HG03045 (cell line): Measurements from ENCODE around the gene SHCBP1.
"Not testable (repeated sequence)": the region's sequence is repeated elsewhere in the genome, so short reads cannot be mapped to it uniquely, and the experiment has no call there.

ENCODE experiments used
- ATAC-seq: cut with Tn5 transposase; IDR thresholded peaks from one replicate; pipeline ENCODE4 v1.9.1; 2021; ENCODE audit warnings: mild to moderate bottlenecking, moderate library complexity; ENCODE audit not compliant: unreplicated experiment

The SHCBP1 gene, protein sequence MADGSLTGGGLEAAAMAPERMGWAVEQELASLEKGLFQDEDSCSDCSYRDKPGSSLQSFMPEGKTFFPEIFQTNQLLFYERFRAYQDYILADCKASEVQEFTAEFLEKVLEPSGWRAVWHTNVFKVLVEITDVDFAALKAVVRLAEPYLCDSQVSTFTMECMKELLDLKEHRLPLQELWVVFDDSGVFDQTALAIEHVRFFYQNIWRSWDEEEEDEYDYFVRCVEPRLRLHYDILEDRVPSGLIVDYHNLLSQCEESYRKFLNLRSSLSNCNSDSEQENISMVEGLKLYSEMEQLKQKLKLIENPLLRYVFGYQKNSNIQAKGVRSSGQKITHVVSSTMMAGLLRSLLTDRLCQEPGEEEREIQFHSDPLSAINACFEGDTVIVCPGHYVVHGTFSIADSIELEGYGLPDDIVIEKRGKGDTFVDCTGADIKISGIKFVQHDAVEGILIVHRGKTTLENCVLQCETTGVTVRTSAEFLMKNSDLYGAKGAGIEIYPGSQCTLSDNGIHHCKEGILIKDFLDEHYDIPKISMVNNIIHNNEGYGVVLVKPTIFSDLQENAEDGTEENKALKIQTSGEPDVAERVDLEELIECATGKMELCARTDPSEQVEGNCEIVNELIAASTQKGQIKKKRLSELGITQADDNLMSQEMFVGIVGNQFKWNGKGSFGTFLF

DNA sequence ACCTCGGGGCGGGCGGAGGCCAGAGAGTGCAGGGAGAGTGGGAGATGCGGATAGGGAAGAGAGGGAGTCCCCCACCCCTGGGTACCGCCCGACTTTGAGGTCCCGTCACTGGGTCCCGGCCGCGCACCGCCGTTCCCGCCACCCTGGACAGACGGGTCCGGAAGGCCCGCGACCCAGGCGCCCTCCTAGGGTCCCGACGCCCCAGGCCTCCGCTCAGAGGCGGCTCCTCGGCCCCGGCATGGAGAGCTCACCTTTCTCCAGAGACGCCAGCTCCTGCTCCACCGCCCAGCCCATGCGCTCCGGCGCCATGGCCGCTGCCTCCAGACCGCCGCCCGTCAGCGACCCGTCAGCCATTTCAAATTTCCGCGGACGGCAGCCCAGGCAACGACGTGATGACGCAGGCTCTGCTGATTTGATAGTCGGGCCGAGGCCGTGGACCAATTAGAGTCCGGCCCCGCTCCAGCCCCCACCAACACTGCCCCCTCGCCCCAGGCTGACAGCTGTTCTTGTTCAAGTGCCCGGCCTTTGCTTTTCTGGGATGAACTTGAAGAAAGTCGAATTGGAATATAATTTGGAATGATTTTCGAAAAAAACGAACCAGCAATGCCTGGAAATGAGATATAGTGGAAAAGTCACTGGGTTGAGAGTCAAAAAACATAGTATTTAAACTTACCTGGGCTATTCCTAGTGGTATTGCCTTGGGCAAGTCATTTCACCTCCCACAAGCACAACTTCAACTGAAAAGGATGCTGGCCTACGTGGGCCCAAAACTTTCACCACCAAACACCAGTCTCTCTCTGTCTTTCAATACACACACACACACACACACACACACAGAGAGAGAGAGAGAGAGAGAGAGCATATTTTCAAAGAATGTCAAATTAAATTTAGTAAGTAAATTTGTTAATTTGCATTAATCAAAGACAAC, at the start of gene SHCBP1:
SHCBP1 (minus strand) TSS at position 374 of the 928 bp plus-strand sequence; CDS start at position 354, 20 bp downstream.
- peak; percentile 91 for ATAC-seq

DNA sequence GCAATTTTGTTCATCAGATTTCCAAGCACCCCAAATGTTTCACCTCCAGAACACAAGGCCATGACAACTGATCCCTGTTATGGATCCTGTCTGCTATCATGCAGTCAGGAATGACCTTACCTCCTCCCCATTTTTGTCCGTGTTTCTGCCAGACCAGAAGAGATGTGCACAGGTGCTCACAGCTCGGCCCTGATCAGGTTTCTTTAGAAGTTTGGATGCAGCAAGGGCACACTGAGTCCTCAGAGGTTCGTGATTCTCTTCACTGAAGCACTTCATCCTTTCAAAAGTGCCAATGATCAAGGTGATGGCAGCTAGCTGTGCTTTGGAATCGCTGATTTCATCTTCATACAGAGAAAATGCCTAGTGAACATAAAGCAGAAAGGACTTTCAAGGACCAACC, 40.9 kb upstream of the SHCBP1 start:
- ATAC-seq: no peak

DNA sequence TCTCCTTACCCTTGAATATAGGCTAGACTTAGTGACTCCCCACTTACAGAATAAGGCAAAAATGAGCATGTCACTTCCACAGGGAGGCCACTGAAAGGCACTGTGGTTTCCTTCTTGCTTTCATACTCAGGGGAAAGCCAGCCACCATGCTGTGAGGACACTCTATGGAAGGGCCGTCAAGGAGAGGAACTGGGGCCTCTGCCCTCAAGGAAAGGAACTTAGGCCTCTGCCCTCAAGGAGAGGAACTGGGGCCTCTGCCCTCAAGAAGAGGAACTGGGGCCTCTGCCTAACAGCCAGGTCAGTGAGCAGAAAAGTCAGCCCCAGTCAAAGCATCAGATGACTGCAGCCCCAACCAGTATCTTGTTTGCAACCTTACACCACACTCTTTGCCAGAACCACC, 37.7 kb upstream of the SHCBP1 start:
- ATAC-seq: peak; percentile 93

DNA sequence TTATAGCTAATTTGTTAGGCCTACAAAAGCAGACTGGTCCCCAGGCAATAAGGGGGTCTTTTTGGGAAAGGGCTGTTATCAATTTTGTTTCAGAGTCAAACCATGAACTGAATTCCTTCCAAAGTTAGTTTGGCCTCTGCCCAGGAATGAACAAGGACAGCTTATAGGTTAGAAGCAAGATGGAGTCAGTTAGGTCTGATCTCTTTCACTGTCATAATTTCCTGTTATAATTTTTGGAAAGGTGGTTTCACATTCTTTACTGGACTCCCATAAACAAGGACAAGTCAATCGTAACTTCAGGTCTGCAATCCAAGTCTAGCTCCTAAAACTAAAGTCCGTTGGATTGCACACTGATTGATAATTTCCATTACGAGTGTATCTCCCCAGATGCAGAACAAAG, 30.1 kb upstream of the SHCBP1 start:
- no peak for ATAC-seq

DNA sequence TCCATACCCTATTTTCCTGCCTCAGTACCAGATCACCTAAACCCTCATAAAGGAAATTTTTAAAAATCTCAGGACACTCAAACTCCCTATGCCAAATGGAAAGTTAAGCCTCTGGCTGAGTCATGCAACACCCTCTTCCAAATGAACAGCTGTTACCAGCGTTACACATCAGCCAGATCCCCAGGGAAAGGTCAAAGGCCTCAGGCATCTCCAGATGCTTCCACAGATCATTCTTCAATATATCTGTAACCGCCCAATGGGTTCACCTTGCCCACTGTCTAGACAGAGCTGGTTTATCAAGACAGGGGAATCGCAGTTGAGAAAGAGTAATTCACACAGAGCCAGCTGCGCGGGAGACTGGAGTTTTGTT, 29.1 kb upstream of the SHCBP1 start:
- ATAC-seq: no peak

DNA sequence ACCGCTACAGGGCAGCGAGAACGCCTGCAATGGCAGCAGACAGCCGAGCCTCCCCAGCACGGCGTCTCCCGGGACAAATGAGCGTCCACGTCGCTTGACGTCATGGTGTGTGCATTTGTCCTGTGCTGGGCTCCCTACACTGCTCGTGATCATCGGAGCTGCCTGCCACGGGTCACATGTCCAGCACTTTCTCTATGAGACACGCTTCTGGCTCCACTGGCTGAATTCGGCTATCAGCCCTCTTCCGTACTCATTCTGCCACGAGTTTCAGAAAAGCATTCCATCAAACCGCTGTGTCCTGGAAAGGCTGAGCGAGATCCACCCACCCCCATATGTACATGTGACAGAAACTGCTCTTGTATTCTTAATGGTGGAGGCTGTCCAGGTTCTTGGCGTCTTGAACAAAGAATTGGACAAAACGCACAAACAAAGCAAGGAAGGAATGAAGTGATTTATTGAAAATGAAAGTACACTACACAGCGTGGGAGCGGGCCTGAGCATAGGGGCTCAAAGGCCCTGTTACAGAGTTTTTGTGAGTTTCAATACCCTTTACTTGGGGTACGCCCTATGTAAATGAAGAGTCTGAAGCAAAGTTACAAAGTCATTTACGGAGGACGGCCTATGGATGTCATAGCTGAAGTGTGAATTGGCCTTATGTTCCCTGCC, 28.5 kb upstream of the SHCBP1 start:
- no peak for ATAC-seq

DNA sequence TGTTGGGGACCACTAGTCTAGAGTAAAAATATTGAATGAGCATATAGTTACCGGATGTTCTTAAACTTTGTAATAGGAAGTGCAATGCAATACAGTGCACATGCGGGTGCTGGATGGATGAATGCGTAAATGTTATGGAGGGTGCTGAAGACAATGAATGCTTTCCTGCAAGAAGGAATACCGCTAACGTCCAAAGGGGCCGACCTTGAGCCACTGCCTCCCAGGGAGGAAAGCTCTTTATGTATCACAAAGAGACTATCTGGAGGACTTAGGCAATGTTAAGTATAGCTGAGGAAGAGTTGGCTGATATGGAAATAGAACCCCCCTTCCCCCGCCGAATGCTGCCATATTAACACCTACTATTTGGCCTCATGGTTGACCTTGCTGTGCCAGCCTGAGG, 27.5 kb upstream of the SHCBP1 start:
- ATAC-seq: no peak

DNA sequence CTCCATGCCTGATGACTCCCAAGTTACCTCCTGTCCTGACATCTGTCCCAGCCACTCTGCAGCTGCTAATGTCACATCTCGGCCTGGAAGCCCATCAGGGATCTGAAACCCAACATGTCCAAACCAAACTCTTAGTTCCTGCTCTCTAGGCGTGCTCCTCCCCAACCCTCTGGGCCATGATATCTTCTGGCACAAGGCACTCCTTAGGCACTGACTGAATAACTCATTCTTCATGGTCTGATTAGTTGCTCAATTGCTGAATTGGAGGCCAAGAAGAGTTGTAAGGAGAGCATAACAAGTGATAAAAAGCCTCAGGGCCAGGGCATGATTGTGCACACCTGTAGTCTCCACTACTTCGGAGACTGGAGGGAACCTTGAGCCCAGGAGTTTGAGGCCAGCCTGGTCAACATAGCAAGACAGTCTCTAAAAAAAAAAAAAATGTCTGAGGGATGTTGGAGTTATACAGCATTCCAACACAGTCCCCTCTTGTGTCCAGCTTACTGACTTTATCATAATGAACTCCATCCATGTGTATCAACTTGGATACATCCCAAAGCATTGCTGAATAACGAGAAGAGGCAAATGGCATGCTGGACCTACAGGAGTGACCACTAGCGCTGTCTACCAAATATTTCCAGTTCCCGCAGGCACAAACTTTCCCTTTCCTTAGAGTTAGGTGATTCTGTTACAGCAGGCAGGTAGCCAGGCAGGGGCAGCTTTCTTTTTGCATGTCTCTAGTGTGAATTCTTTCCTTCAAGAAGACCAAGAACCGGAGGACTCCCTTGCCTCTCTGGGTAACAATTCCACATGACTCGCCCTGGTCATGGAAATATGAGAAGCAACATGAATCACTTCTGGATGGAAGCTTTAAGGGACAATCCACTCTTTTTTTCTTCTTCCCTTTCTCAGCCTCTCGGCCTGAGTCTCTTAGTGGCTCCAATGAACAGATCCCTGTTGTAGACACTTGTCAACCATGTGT, 18.1 kb upstream of the SHCBP1 start:
- no peak for ATAC-seq

DNA sequence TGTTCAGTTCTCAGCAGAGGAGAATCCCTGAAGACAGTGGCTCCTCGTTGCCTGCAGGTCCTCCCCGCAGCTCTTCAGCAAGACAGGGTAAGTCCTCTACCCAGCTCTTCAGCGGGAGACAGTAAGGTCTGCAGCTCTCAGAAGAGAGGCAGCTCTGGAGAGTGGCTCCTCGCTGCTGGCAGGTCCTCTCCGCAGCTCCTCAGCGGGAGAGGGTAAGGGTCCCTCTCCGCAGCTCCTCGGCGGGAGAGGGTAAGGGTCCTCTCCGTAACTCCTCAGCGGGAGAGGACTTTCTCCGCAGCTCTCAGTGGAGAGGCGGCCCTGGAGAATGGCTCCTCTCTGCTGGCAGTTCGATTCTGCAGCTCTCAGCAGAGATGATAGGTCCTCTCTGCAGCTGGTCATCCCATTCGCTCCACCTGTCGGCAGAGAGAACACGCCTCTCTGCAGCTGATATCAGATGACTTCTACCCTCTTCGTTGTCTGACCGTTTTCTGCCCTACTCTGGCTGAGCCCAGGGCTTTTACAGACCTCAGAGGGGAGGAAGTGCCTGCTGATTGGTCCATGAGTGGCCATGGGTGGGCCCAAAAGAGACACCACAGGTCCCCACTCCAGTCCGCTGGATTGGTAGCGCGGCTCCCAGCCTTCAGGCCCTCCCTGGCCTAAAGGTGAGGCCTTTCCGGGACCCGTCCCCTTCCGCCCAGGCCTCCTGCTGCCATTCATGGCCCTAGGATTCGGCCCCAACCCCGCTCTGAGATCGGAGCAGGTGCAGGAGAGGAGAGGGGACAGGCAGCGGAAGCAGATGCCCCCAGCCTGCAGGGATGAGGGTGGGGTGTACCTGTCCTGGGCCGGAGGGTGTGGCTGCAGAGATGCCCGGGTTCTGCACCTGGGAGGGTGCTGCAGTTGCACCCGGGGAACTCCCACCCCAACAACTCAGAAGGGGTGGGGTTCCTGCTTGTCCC, 11.9 kb upstream of the SHCBP1 start:
- no peak for ATAC-seq

DNA sequence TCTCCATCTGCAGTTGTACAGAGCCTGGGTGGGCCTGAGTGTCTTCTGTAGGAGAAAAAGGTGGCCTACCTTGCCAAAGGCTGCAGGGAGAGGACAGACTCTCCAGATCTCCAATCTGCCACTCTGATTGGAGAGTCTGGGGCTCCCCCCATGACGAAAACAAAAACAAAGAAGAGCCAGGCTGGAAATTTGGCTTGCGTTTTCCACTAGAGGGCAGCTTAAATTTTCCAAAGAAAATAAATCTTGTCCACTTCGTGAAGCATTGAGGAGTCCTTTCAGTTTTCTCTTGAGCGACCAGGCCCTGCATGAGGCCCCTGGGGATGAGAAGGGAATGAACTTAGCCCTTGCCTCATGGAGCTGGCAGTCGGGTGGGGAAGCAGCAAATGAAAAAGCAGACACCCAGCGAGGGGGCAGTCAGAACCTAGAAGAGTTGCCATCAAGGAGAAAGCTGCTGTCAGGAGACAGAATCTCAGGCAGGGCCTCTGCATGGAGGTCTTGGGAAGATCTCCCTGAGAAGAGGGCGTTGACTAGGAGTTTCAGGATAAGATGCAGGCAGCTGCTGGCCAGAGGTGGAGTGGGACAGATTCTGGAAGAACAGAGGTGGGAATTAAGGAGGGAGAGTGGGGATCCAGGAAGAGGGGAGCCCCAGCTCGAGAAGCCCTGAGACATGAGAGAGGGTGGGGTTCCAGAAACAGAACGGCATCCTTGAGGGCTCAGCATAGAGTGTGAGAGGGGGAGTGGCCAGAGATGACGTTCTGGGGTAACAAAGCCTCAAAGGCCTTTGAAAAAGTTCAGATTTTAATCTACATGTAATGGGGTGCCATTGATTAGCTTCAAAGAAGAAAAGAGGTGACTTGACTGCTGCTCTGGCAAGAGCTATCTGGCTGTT, 8.4 kb upstream of the SHCBP1 start:
- ATAC-seq: no peak

DNA sequence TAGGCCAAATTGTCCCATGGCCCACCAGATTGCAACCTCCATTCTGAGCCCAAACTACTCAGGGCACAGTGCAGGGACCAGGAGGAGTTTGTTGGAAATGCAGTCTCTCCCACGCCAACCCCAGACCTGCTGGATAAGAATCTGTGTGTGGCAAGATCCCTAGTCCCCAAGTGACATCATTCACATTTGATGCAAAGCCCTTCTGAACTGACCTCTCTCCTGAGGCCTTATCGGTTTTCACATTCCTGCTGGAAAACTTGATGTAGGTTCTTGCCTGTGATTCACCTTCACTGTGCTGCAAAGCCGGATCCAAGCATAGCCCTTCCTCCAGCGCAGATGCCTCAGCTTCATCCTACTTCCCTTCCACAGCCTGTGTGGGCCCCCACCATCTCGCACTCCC, 6.6 kb upstream of the SHCBP1 start:
- no peak for ATAC-seq

DNA sequence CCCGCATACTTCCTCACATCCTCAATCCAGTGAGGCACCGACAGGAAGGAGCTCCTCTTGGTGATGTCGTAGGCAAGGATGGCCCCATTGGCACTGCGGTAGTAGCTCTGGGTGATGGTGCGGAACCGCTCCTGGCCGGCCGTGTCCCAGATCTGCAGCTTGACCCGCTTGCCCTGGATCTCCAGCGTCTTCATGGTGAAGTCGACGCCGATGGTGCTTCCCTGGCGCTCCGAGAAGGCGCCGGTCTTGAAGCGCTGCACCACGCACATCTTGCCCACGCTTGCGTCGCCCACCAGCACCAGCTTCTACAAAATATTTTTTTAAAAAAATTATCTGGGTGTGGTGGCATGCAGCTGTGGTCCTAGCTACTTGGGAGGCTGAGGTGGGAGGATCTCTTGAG, 5.5 kb upstream of the SHCBP1 start:
- not testable (repeated sequence) for ATAC-seq

DNA sequence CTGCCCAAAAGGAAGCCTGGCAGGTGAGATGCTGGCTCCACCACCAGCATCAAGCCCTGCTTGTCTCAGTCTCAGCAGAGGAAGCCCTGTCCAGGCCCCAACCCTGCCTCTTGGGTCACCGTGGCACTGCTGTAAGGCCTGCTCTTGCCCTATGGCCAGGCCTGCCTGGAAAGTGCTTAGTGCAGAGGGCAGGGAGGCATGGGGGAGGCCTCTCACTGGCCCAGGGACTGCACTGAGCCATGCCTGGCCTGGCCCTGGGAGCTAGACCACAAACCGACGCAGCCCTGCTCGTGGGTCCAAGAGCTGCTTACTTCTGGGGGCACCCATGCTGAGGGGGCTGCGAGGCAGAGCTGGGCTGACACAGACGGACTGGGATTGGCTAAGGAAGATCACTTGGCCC, 3.7 kb upstream of the SHCBP1 start:
- ATAC-seq: not testable (repeated sequence)

DNA sequence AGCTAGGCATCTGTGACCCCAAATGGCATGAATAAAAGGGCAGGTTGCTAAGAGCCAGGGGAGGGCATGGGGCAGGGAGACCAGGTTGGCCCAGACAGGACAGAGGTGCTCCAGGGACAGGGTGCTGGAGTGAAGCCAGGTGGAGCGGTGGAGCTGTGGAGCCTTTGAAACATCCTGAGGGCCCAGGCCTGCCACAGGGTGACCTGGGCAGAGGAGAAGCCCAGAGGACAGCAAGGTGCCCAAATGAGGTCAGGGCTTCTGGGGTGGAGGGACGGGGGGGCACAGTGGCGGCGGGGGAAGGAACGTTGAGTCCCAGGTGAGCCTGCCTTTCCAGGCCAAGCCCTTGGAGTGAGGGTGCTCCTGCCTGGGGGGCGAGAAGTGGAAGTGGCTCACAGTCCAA, 2.5 kb upstream of the SHCBP1 start:
- ATAC-seq: not testable (repeated sequence)

DNA sequence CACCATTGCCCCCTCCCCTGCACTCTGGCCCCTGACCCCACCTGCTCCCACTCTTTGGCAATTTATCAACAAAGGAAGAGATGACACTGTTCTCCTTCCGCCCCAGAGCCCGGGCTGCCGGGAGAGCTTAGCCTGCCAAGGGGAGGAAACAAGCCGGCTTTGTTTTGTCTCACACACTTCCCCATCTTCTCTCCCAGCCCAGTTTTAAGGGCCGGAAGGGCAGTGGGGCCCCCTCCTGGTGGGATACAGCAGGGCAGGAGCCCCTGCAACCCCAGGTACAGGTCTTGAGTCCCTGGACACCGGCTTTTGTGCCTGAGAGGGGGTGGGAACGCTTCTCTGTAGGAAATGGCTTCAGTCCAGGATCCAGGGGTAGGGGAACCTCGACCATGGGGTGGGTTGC, 2.1 kb upstream of the SHCBP1 start:
- ATAC-seq: not testable (repeated sequence)

DNA sequence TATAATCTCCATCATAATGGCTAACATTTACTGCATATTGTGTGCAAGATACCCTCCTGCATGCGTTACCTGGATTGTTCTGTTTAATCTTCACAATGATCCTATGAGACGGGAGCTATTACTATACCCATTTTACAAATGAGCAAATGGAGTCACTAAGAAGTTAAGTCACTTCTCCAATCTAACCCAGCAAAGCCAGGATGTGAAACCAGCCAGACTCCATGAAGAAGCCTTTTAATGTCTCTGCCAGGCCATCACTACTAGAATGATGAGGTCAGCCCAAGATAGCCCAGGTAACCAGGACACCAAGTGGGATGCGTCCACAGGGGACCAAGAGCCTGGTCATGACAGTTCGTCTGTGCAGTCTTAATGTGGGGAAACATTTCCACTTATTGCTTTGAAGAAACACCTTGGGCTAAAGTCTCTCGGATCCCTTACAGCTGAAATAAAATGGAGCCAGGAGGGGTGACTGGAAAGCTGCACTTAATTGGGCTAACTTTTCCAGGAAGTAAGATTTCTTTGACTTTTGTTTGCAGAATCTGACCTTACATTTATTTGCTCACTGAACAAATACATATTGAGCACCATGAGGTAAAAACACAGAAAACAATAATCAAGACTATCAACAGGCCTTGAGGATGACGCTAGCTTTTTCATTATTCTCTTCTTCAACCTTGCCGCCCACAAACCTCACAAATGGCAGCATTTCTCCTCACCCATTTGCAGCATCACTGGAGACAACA, 926 bp upstream of the SHCBP1 start:
- no peak for ATAC-seq
